Stromal cell of bone marrow (primary cell): Measurements from ENCODE around the gene TYMP.
"Not testable (repeated sequence)": the region's sequence is repeated elsewhere in the genome, so short reads cannot be mapped to it uniquely, and the experiment has no call there.

Experiments
- DNase-seq: peaks from one replicate; pipeline ENCODE4 v3.0.0-alpha.2; 2012; ENCODE audit warnings: low read depth

The TYMP gene

GRCh38 chr22:50523806-50524675 is 5.8 kb downstream of the TYMP start:
- no peak for DNase-seq

GRCh38 chr22:50523458-50523805 is 6.4 kb downstream of the TYMP start:
- no peak for DNase-seq

- DNase-seq, result no peak
Observed at GRCh38 chr22:50522806-50523438, 6.9 kb downstream of the TYMP start.

- no peak for DNase-seq
Observed at GRCh38 chr22:50522208-50522805, 7.5 kb downstream of the TYMP start.

GRCh38 chr22:50521710-50522109 is 8.1 kb downstream of the TYMP start:
- no peak for DNase-seq

GRCh38 chr22:50520826-50521453 is 8.9 kb downstream of the TYMP start:
- DNase-seq, result no peak

GRCh38 chr22:50520184-50520583 is 9.6 kb downstream of the TYMP start:
- DNase-seq, result not testable (repeated sequence)

GRCh38 chr22:50519151-50519550 is 10.7 kb downstream of the TYMP start:
- no peak for DNase-seq

GRCh38 chr22:50518606-50519005 is 11.2 kb downstream of the TYMP start:
- DNase-seq, result no peak

GRCh38 chr22:50517495-50518260 is 12.1 kb downstream of the TYMP start:
- DNase-seq, result no peak

- no peak for DNase-seq
Observed at GRCh38 chr22:50516891-50517290, 12.9 kb downstream of the TYMP start.

- DNase-seq, result no peak
Observed at GRCh38 chr22:50516068-50516467, 13.7 kb downstream of the TYMP start.

GRCh38 chr22:50513175-50513574 is 16.6 kb downstream of the TYMP start:
- DNase-seq, result no peak

- DNase-seq, result no peak
Observed at GRCh38 chr22:50508897-50509296, 20.9 kb downstream of the TYMP start.

GRCh38 chr22:50507991-50508884 is 21.6 kb downstream of the TYMP start, which contains the start of gene NCAPH2:
Gene NCAPH2, plus strand, starts transcription at chr22:50508224. Its CDS starts 114 bp downstream, at chr22:50508338.
- DNase-seq, result peak; percentile 91

- DNase-seq, result no peak
Observed at GRCh38 chr22:50507421-50507990, 22.3 kb downstream of the TYMP start, which contains the start of gene LMF2. Gene LMF2, minus strand, starts transcription at chr22:50507702. Its CDS starts 27 bp downstream, at chr22:50507675.

- DNase-seq, result no peak
Observed at GRCh38 chr22:50506611-50507420, 23.0 kb downstream of the TYMP start.

GRCh38 chr22:50505776-50506610 is 23.8 kb downstream of the TYMP start:
- DNase-seq, result no peak
